GM23338 (cell line): ENCODE results near the gene STRN4. TPM values are rescaled to one million over a fixed set of nuclear protein-coding genes. Genes with fewer than 3 reads are reported as not detected.

ENCODE experiments used
- ATAC-seq: fragments of 200-7000 bp; cut with Tn5 transposase; 3 replicates; pipeline ENCODE4 v1.9.1; 2020
- DNase-seq: peaks from one replicate; pipeline ENCODE4 v3.0.0-alpha.2; 2015; ENCODE audit warnings: low spot score
- H2AFZ ChIP-seq: fragments of 200-600 bp; sonication (generic); 2 replicates; pipeline ENCODE4 v1.8.0; 2016; ENCODE audit warnings: antibody characterized with exemption, mild to moderate bottlenecking, moderate library complexity
- H3F3A ChIP-seq: fragments of 200-600 bp; sonication (generic); replicated peaks from 2 replicates; pipeline ENCODE4 v1.8.0; 2017; ENCODE audit warnings: antibody characterized with exemption, mixed run types, low read depth
- H3K27ac ChIP-seq: fragments of 200-600 bp; sonication (generic); 2 replicates; pipeline ENCODE4 v1.6.1; 2016; ENCODE audit warnings: low read depth
- H3K27me3 ChIP-seq: fragments of 200-600 bp; sonication (generic); 2 replicates; pipeline ENCODE4 v1.8.0; 2016; ENCODE audit warnings: mild to moderate bottlenecking, mixed run types, moderate library complexity; ENCODE audit not compliant: insufficient read depth
- H3K36me3 ChIP-seq: fragments of 200-600 bp; sonication (generic); 2 replicates; pipeline ENCODE4 v1.8.0; 2016; ENCODE audit warnings: mild to moderate bottlenecking; ENCODE audit not compliant: insufficient read depth
- H3K4me1 ChIP-seq: fragments of 200-600 bp; sonication (generic); 2 replicates; pipeline ENCODE4 v1.8.0; 2016; ENCODE audit warnings: mild to moderate bottlenecking, moderate library complexity; ENCODE audit not compliant: insufficient read depth
- H3K4me2 ChIP-seq: fragments of 200-600 bp; sonication (generic); 2 replicates; pipeline ENCODE4 v1.7.1; 2017; ENCODE audit warnings: mixed run types
- H3K4me3 ChIP-seq: fragments of 200-600 bp; sonication (generic); 2 replicates; pipeline ENCODE4 v1.6.1; 2016; ENCODE audit warnings: mixed run types
- H3K79me2 ChIP-seq: fragments of 200-600 bp; sonication (generic); replicated peaks from 2 replicates; pipeline ENCODE4 v1.8.0; 2017; ENCODE audit warnings: mild to moderate bottlenecking; ENCODE audit not compliant: insufficient read depth
- H3K9me2 ChIP-seq: fragments of 200-600 bp; sonication (generic); 2 replicates; pipeline ENCODE4 v1.8.0; 2017; ENCODE audit not compliant: insufficient read depth
- H4K20me1 ChIP-seq: fragments of 200-600 bp; sonication (generic); replicated peaks from 2 replicates; pipeline ENCODE4 v1.8.0; 2017; ENCODE audit warnings: mild to moderate bottlenecking; ENCODE audit not compliant: insufficient read depth
- H3K27ac Mint-ChIP-seq: 2 replicates; pipeline ENCODE4 v1.8.0; 2020; ENCODE audit warnings: inconsistent platforms, mild to moderate bottlenecking, moderate library complexity, mixed read lengths
- H3K27me3 Mint-ChIP-seq: 3 replicates; pipeline ENCODE4 v1.8.0; 2022; ENCODE audit warnings: low read depth, mild to moderate bottlenecking, moderate library complexity, mixed read lengths, inconsistent platforms; ENCODE audit not compliant: insufficient read depth, poor library complexity
- H3K36me3 Mint-ChIP-seq: 3 replicates; pipeline ENCODE4 v1.8.0; 2021; ENCODE audit warnings: low read depth, mild to moderate bottlenecking, inconsistent platforms, moderate library complexity, mixed read lengths
- H3K4me1 Mint-ChIP-seq: 3 replicates; pipeline ENCODE4 v1.8.0; 2020; ENCODE audit warnings: mild to moderate bottlenecking, inconsistent platforms, mixed read lengths
- H3K4me3 Mint-ChIP-seq: 3 replicates; pipeline ENCODE4 v1.8.0; 2021; ENCODE audit warnings: moderate library complexity, mild to moderate bottlenecking, inconsistent platforms, mixed read lengths
- H3K9me3 Mint-ChIP-seq: 3 replicates; pipeline ENCODE4 v1.8.0; 2020; ENCODE audit warnings: moderate library complexity, mild to moderate bottlenecking, inconsistent platforms, mixed read lengths
- CREB1 ChIP-seq: fragments of 250-450 bp; sonication (Bioruptor Pico); IDR thresholded peaks from 2 replicates; pipeline ENCODE4 v1.5.0; 2020; ENCODE audit warnings: low read depth, mild to moderate bottlenecking, moderate library complexity
- ETS1 ChIP-seq: IDR thresholded peaks from 2 replicates; pipeline ENCODE4 v1.6.1; 2016; ENCODE audit warnings: antibody characterized with exemption
- EZH2 ChIP-seq: fragments of 200-600 bp; sonication (generic); IDR thresholded peaks from one replicate; pipeline ENCODE4 v1.8.0; 2017; ENCODE audit warnings: antibody characterized with exemption, mild to moderate bottlenecking, low read depth; ENCODE audit not compliant: unreplicated experiment
- JUNB ChIP-seq: IDR thresholded peaks from one replicate; pipeline ENCODE4 v1.6.1; 2016; ENCODE audit warnings: antibody characterized with exemption; ENCODE audit not compliant: unreplicated experiment
- NANOG ChIP-seq: IDR thresholded peaks from 2 replicates; pipeline ENCODE4 v1.6.1; 2016; ENCODE audit warnings: antibody characterized with exemption, borderline replicate concordance
- POLR2AphosphoS5 ChIP-seq: IDR thresholded peaks from 2 replicates; pipeline ENCODE4 v1.6.1; 2016; ENCODE audit warnings: antibody characterized with exemption, low read depth
- REST ChIP-seq: IDR thresholded peaks from one replicate; pipeline ENCODE4 v1.6.1; 2018; ENCODE audit warnings: antibody characterized with exemption; ENCODE audit not compliant: unreplicated experiment
- STAT1 ChIP-seq: IDR thresholded peaks from one replicate; pipeline ENCODE4 v1.6.1; 2016; ENCODE audit warnings: antibody characterized with exemption; ENCODE audit not compliant: unreplicated experiment
- ZNF114 ChIP-seq: fragments of 250-450 bp; sonication (Bioruptor Pico); IDR thresholded peaks from 2 replicates; pipeline ENCODE4 v1.5.0; 2020; ENCODE audit warnings: mild to moderate bottlenecking, moderate library complexity
- ZNF331 ChIP-seq: fragments of 250-450 bp; sonication (Bioruptor Pico); IDR thresholded peaks from 2 replicates; pipeline ENCODE4 v1.5.0; 2020; ENCODE audit warnings: low read depth, mild to moderate bottlenecking, moderate library complexity
- ZNF462 ChIP-seq: fragments of 250-450 bp; sonication (Bioruptor Pico); IDR thresholded peaks from 2 replicates; pipeline ENCODE4 v1.5.0; 2020; ENCODE audit warnings: mild to moderate bottlenecking, moderate library complexity
- polyA plus RNA-seq: library from polyadenylated mRNA; unstranded; fragments of >200 nt; fragmentation: Nextera tagmentation; extraction: Ambion mirVana; gene quantifications from 2 replicates; pipeline ENCODE4 v1.2.1, GENCODE V29; 2016
- total RNA-seq: library from RNA; depleted of rRNA; stranded (reverse); fragments of >200 nt; shearing (Covaris generic); gene quantifications from 2 replicates; pipeline ENCODE4 v1.2.3, GENCODE V29; 2014
- TF ChIP-seq, protein P1 (sequence below), 2 experiments: fragments of 200-600 bp in 1 of 2; sonication (generic) in 1 of 2; conservative IDR thresholded peaks; 2 replicates each; pipeline versions ENCODE4 v1.5.1 to v1.6.1; 2016 to 2017; ENCODE audit warnings: antibody characterized with exemption in 2 of 2, low read depth in 2 of 2, mild to moderate bottlenecking in 2 of 2, moderate library complexity in 1 of 2

STRN4 gene
- total and polyA plus RNA-seq, 2 experiments from 2014 or later, result 62.1 to 140 TPM

DNA sequence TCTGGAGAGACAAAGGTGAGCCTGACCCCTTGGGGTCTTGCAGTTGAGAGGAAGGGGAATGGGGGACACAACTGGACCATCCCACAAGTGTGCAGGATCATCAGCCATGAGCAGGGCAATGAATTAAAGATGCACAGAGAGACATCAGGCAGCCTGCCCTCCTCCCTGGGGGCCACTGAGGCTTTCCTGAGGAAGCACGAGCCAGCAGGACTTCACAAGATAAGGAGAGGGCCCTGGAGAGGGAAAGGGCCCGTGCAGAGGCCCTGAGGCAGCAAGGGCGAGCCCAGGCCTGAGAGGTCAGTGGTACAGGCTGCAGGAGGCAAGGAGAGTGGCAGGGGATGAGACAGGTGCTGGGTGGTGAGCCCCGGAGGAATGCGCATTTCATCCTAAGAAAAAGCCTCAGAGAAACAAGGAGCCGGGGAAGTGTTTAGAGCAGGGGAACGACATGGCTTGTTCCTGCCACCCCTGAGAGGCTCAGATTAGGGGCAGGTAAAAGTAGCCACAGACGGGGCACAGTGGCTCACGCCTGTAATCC, 20.3 kb downstream of the STRN4 start (continued):
- TF ChIP-seq REST (no peak), ZNF331 (CRISPR knock-in tag) (no peak), NANOG (no peak), JUNB (no peak), EZH2 (no peak), CREB1 (no peak), ZNF114 (CRISPR knock-in tag) (no peak), STAT1 (no peak), POLR2AphosphoS5 (no peak)
- TF ChIP-seq, protein P1, sequence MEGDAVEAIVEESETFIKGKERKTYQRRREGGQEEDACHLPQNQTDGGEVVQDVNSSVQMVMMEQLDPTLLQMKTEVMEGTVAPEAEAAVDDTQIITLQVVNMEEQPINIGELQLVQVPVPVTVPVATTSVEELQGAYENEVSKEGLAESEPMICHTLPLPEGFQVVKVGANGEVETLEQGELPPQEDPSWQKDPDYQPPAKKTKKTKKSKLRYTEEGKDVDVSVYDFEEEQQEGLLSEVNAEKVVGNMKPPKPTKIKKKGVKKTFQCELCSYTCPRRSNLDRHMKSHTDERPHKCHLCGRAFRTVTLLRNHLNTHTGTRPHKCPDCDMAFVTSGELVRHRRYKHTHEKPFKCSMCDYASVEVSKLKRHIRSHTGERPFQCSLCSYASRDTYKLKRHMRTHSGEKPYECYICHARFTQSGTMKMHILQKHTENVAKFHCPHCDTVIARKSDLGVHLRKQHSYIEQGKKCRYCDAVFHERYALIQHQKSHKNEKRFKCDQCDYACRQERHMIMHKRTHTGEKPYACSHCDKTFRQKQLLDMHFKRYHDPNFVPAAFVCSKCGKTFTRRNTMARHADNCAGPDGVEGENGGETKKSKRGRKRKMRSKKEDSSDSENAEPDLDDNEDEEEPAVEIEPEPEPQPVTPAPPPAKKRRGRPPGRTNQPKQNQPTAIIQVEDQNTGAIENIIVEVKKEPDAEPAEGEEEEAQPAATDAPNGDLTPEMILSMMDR (conservative IDR thresholded peaks at IDR 0.05; ENCODE audit: low read depth in 2 of 2), result no peak

GRCh38 chr19:46725036-46725820, 21.0 kb downstream of the STRN4 start:
- ATAC-seq (no peak), DNase-seq (no peak)
- H3K4me3 Mint-ChIP-seq, result no peak overlapping the region
- H3K4me1 Mint-ChIP-seq, result peaks cover 24% of the 10 kb centered on the region
- Histone ChIP-seq H3F3A (peaks cover 3% of the 10 kb centered on the region; the same call in 1 of the 2 replicates), H3K27ac (no peak overlapping the region), H3K79me2 (0 out of 2 replicates have a peak, but pooled peaks cover 7% of the 10 kb centered on the region), H3K27me3 (no peaks in the 10 kb centered on the region), H3K36me3 (peaks cover 15% of the 10 kb centered on the region; the same call in 1 of the 2 replicates), H3K9me2 (no peaks in the 10 kb centered on the region), H3K4me1 (no peaks in the 10 kb centered on the region), H3K4me2 (no peak overlapping the region), H2AFZ (no peak overlapping the region), H3K4me3 (no peak overlapping the region), H4K20me1 (peaks cover 14% of the 10 kb centered on the region)
- H3K36me3 Mint-ChIP-seq, result peaks cover 78% of the 10 kb centered on the region
- H3K27me3 Mint-ChIP-seq, result peaks cover 11% of the 10 kb centered on the region
- TF ChIP-seq ZNF462 (CRISPR knock-in tag), result no peak
- no peak for TF ChIP-seq CREB1
- no peak for TF ChIP-seq ETS1
- H3K9me3 Mint-ChIP-seq, result peaks cover 3% of the 10 kb centered on the region; the same call in 1 of the 3 replicates
- no peak overlapping the region for H3K27ac Mint-ChIP-seq
